Smooth muscle cell (in vitro differentiated cells): ENCODE measurements around the gene PTMA. TPM values are rescaled to one million over a fixed set of nuclear protein-coding genes. Genes with fewer than 3 reads are reported as not detected.
A peak's percentile ranks its signal among the peaks of the same experiment; 100 is the strongest.

Source experiments
- DNase-seq: peaks from one replicate; lab custom pipeline; 2025; ENCODE audit not compliant: unreplicated experiment; lab: John Stamatoyannopoulos, UW
- H2AFZ ChIP-seq: fragments of 200-600 bp; sonication (generic); 2 replicates; pipeline ENCODE4 v1.6.0; 2016; ENCODE audit warnings: antibody characterized with exemption, low read depth, mild to moderate bottlenecking
- H3F3A ChIP-seq: fragments of 200-600 bp; sonication (generic); 2 replicates; pipeline ENCODE4 v1.6.0; 2017; ENCODE audit warnings: antibody characterized with exemption, low read depth
- H3K27ac ChIP-seq: fragments of 200-600 bp; sonication (generic); 2 replicates; pipeline ENCODE4 v1.5.1; 2016; ENCODE audit warnings: low read depth, mild to moderate bottlenecking
- H3K27me3 ChIP-seq: fragments of 200-600 bp; sonication (generic); 2 replicates; pipeline ENCODE4 v1.6.1; 2016; ENCODE audit warnings: low read depth, mild to moderate bottlenecking
- H3K36me3 ChIP-seq: fragments of 200-600 bp; sonication (generic); 2 replicates; pipeline ENCODE4 v1.5.1; 2016; ENCODE audit warnings: low read depth
- H3K4me1 ChIP-seq: fragments of 200-600 bp; sonication (generic); 2 replicates; pipeline ENCODE4 v1.5.1; 2016; ENCODE audit warnings: low read depth
- H3K4me2 ChIP-seq: fragments of 200-600 bp; sonication (generic); 2 replicates; pipeline ENCODE4 v1.6.0; 2016; ENCODE audit warnings: mild to moderate bottlenecking
- H3K4me3 ChIP-seq: fragments of 200-600 bp; sonication (generic); 2 replicates; pipeline ENCODE4 v1.5.1; 2016; ENCODE audit warnings: mild to moderate bottlenecking
- H3K79me2 ChIP-seq: fragments of 200-600 bp; sonication (generic); 2 replicates; pipeline ENCODE4 v1.6.0; 2016; ENCODE audit warnings: low read depth, mild to moderate bottlenecking
- H3K9ac ChIP-seq: fragments of 200-600 bp; sonication (generic); 2 replicates; pipeline ENCODE4 v1.6.0; 2016; ENCODE audit warnings: low read depth
- H3K9me3 ChIP-seq: fragments of 200-600 bp; sonication (generic); replicated peaks from 2 replicates; pipeline ENCODE4 v1.5.1; 2016; ENCODE audit warnings: low read depth
- H4K20me1 ChIP-seq: fragments of 200-600 bp; sonication (generic); 2 replicates; pipeline ENCODE4 v1.6.0; 2016; ENCODE audit warnings: low read depth
- CTCF ChIP-seq: fragments of 200-600 bp; sonication (generic); IDR thresholded peaks from 2 replicates; pipeline ENCODE4 v1.5.1; 2017; ENCODE audit warnings: borderline replicate concordance, mild to moderate bottlenecking, antibody characterized with exemption; ENCODE audit not compliant: insufficient read depth, poor library complexity, severe bottlenecking
- WGBS: methylation state at CpG from one replicate; pipeline ENCODE4 v1.1.7; 2016; ENCODE audit warnings: low lambda C conversion rate; 5-methylcytosine and 5-hydroxymethylcytosine counted together
- polyA plus RNA-seq: library from polyadenylated mRNA; unstranded; fragments of >200 nt; fragmentation: Nextera tagmentation; extraction: Ambion mirVana; gene quantifications from 2 replicates; pipeline ENCODE4 v1.2.1, GENCODE V29; 2016
- total RNA-seq: library from RNA; depleted of rRNA; stranded (reverse); fragments of >200 nt; gene quantifications from 2 replicates; pipeline ENCODE4 v1.2.3, GENCODE V29; 2014

Gene PTMA
- total and polyA plus RNA-seq, 2 experiments from 2014 or later, result 615 to 655 TPM

DNA sequence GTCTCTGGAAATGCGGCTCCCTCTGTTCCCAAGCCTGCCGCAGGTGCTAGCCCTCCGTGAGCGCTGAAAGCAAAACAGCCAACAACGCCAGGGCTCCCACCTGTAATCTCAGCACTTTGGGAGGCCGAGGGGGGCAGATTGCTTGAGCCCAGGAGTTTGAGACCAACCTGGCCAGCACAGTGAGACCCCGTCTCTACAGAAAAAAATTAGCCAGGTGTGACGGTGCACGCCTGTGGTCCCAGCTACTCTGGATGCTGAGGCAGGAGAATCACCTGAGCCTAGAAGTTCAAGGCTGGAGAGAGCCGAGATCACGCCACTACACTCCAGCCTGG is 41.3 kb upstream of the PTMA start:
- Histone ChIP-seq H3K27ac (peak overlapping the region; percentile 94), H2AFZ (no peak overlapping the region), H3K9me3 (no peaks in the 10 kb centered on the region), H3K4me3 (peak overlapping the region; percentile 41), H3K9ac (no peak overlapping the region), H3K36me3 (no peaks in the 10 kb centered on the region), H4K20me1 (no peaks in the 10 kb centered on the region), H3F3A (peaks cover 25% of the 10 kb centered on the region), H3K27me3 (no peaks in the 10 kb centered on the region), H3K4me1 (peaks cover 28% of the 10 kb centered on the region), H3K79me2 (no peaks in the 10 kb centered on the region), H3K4me2 (peak overlapping the region; percentile 83)
- WGBS, result 24% methylated on average over 9 of the region's 11 CpGs
- no peak for DNase-seq
- TF ChIP-seq CTCF, result no peak

- no peak overlapping the region for H3K9ac ChIP-seq
- peak overlapping the region; percentile 94 for H3K27ac ChIP-seq
Measured at GRCh38 chr2:231667496-231667895, 40.8 kb upstream of the PTMA start.

GRCh38 chr2:231668981-231669380 is 39.3 kb upstream of the PTMA start:
- Histone ChIP-seq H4K20me1 (no peaks in the 10 kb centered on the region), H2AFZ (no peak overlapping the region), H3K9me3 (no peaks in the 10 kb centered on the region), H3K4me2 (no peak overlapping the region), H3K9ac (no peak overlapping the region), H3K79me2 (no peaks in the 10 kb centered on the region), H3F3A (peaks cover 20% of the 10 kb centered on the region), H3K36me3 (no peaks in the 10 kb centered on the region), H3K4me1 (peaks cover 47% of the 10 kb centered on the region), H3K27me3 (no peaks in the 10 kb centered on the region), H3K4me3 (no peak overlapping the region), H3K27ac (no peak overlapping the region)
- DNase-seq, result no peak
- 98% methylated on average over 2 of the region's 2 CpGs for WGBS
- no peak for TF ChIP-seq CTCF

More at GRCh38 chr2:231667496-231667895, 40.8 kb upstream of the PTMA start:
- no peaks in the 10 kb centered on the region for H3K79me2 ChIP-seq
- no peaks in the 10 kb centered on the region for H3K9me3 ChIP-seq
- no peaks in the 10 kb centered on the region for H3K36me3 ChIP-seq
- H3K4me3 ChIP-seq, result no peak overlapping the region
- no peak overlapping the region for H3K4me2 ChIP-seq
- H3K27me3 ChIP-seq, result no peaks in the 10 kb centered on the region
- no peak for TF ChIP-seq CTCF
- peaks cover 25% of the 10 kb centered on the region for H3F3A ChIP-seq
- H2AFZ ChIP-seq, result no peak overlapping the region
- WGBS, result 86% methylated on average over 7 of the region's 7 CpGs
- no peak for DNase-seq
- no peaks in the 10 kb centered on the region for H4K20me1 ChIP-seq
- peaks cover 32% of the 10 kb centered on the region for H3K4me1 ChIP-seq

- peak; percentile 0 for TF ChIP-seq CTCF
- no peak overlapping the region for H3K4me3 ChIP-seq
- no peak overlapping the region for H3K4me2 ChIP-seq
- no peaks in the 10 kb centered on the region for H3K9me3 ChIP-seq
- no peak overlapping the region for H3K9ac ChIP-seq
- H3K4me1 ChIP-seq, result peaks cover 46% of the 10 kb centered on the region
- 72% methylated on average over 17 of the region's 17 CpGs for WGBS
- H3K27ac ChIP-seq, result no peak overlapping the region
- H3K36me3 ChIP-seq, result no peaks in the 10 kb centered on the region
- no peaks in the 10 kb centered on the region for H4K20me1 ChIP-seq
- no peaks in the 10 kb centered on the region for H3K27me3 ChIP-seq
- H2AFZ ChIP-seq, result peak overlapping the region; percentile 38
- peaks cover 5% of the 10 kb centered on the region for H3F3A ChIP-seq
- no peaks in the 10 kb centered on the region for H3K79me2 ChIP-seq
- DNase-seq, result no peak
Measured at GRCh38 chr2:231671270-231672050, 36.9 kb upstream of the PTMA start.
